Spleen (tissue), 11 donors: ENCODE results near the gene AMPD1. TPM values are rescaled to one million over a fixed set of nuclear protein-coding genes. Genes with fewer than 3 reads are reported as not detected.

Experiments
- DNase-seq: peaks from one replicate; pipeline ENCODE4 v3.0.0-alpha.2; 2020
- H3K27ac ChIP-seq, 8 donors: fragments of 200-600 bp; sonication (generic) in 7 of 8; 1 replicate in 4 of 8; 2 replicates in 4 of 8; pipeline versions ENCODE4 v1.5.0 to v1.8.0; 2016 to 2021; ENCODE audit warnings: inconsistent platforms in 4 of 8, mild to moderate bottlenecking in 4 of 8, moderate library complexity in 1 of 8
- H3K27me3 ChIP-seq, 7 donors: fragments of 200-600 bp; sonication (generic) in 6 of 7; replicated peaks in 1 of 7; 1 replicate in 4 of 7; 2 replicates in 3 of 7; pipeline versions ENCODE4 v1.5.0 to v1.8.0; 2016 to 2021; ENCODE audit warnings: inconsistent platforms in 3 of 7, mild to moderate bottlenecking in 1 of 7
- H3K36me3 ChIP-seq, 6 donors: fragments of 200-600 bp; sonication (generic) in 5 of 6; 1 replicate in 4 of 6; 2 replicates in 2 of 6; pipeline versions ENCODE4 v1.5.0 to v1.8.0; 2016 to 2021; ENCODE audit warnings: inconsistent platforms in 2 of 6
- H3K4me1 ChIP-seq, 6 donors: fragments of 200-600 bp; sonication (generic) in 5 of 6; 1 replicate in 3 of 6; 2 replicates in 3 of 6; pipeline versions ENCODE4 v1.5.0 to v1.8.0; 2016 to 2021; ENCODE audit warnings: inconsistent platforms in 3 of 6
- H3K4me3 ChIP-seq, 8 donors: fragments of 200-600 bp; sonication (generic) in 7 of 8; 1 replicate in 4 of 8; 2 replicates in 4 of 8; pipeline versions ENCODE4 v1.5.0 to v1.8.0; 2016 to 2021; ENCODE audit warnings: inconsistent platforms in 4 of 8, mild to moderate bottlenecking in 4 of 8, moderate library complexity in 2 of 8
- H3K9me3 ChIP-seq, 8 donors: fragments of 200-600 bp; sonication (generic) in 7 of 8; 1 replicate in 4 of 8; 2 replicates in 4 of 8; pipeline versions ENCODE4 v1.5.0 to v1.8.0; 2016 to 2021; ENCODE audit warnings: inconsistent platforms in 4 of 8
- CTCF ChIP-seq, 11 experiments: fragments of 200-600 bp in 7 of 11; fragments of 450-650 bp in 4 of 11; sonication (generic) in 4 of 11; IDR thresholded peaks in 8 of 11; conservative IDR thresholded peaks in 3 of 11; 1 replicate in 7 of 11; 2 replicates in 4 of 11; pipeline versions ENCODE4 v1.4.0 to v1.8.0; 2016 to 2021; ENCODE audit warnings: antibody characterized with exemption in 11 of 11, inconsistent platforms in 4 of 11, mild to moderate bottlenecking in 1 of 11
- POLR2A ChIP-seq, 3 donors: fragments of 450-650 bp; IDR thresholded peaks; one replicate each; pipeline ENCODE4 v1.5.1; 2017; ENCODE audit warnings: antibody characterized with exemption in 3 of 3, mild to moderate bottlenecking in 1 of 3
- POLR2AphosphoS5 ChIP-seq, 3 donors: sonication (generic); formaldehyde crosslinking; IDR thresholded peaks; one replicate each; pipeline ENCODE4 v1.5.1; 2017; ENCODE audit warnings: antibody characterized with exemption in 3 of 3
- WGBS, 5 donors: extraction: QIAGEN DNeasy Blood & Tissue Kit in 3 of 5; methylation state at CpG; one replicate each; pipeline versions ENCODE4 v1.1.5 to v1.1.7; 2013 to 2018; 5-methylcytosine and 5-hydroxymethylcytosine counted together
- intact Hi-C: fragments of 100-400 bp; cut with DNase I; formaldehyde crosslinking; loops from one replicate; pipeline ENCODE4 v1.15.0; 2023; ENCODE audit warnings: low total_unique reads
- polyA plus RNA-seq, 3 donors: library from polyadenylated mRNA; stranded (reverse); fragments of 200-250 nt; gene quantifications; one replicate each; pipeline ENCODE4 v1.2.1, GENCODE V29; 2013
- total RNA-seq, 7 donors: library from RNA; depleted of rRNA in 3 of 7; stranded (reverse); fragments of >200 nt in 3 of 7; fragmentation: NEBNext Ultra II Directional in 4 of 7; extraction: Animal tissue kit (Norgen Biotek cat#: 25700) in 4 of 7; gene quantifications; one replicate each; pipeline versions ENCODE4 v1.1.0 to v1.2.1, GENCODE V29; 2016 to 2021
- donor health status: healthy with polysubstance abuse.
- donor health status: DM: no; HTN: no; CAD: no; lungs with moderate emphysema.
- donor health status: DM: no; HTN: no; CAD: no.
- donor health status: Bipolar disorder and iron deficiency.
- donor health status: healthy.
- donor health status: DM: no; HTN: no; CAD: no.
- donor health status: DM: yes; HTN: yes; CAD: no.

AMPD1 gene
- total and polyA plus RNA-seq, 10 donors, result 0.09 to 3.1 (median 1.2) TPM

- WGBS, 5 donors, result 75 to 91% (median 82%) methylated on average over 4 of the region's 4 CpGs
- no peak overlapping the region for H3K4me3 ChIP-seq
Measured at GRCh38 chr1:114668373-114668772, 27.0 kb downstream of the AMPD1 start.

GRCh38 chr1:114666954-114667353 is 28.4 kb downstream of the AMPD1 start:
- H3K4me3 ChIP-seq, result no peak overlapping the region
- no peak overlapping the region for H3K27ac ChIP-seq
- TF ChIP-seq CTCF (IDR thresholded peaks at IDR 0.05 in 8 of 11, conservative IDR thresholded peaks at IDR 0.05 in 3 of 11) (no peak), POLR2A (IDR thresholded peaks at IDR 0.05) (no peak), POLR2AphosphoS5 (IDR thresholded peaks at IDR 0.05) (no peak)
- H3K4me1 ChIP-seq, result peaks cover 0 to 23% (median 12%) of the 10 kb centered on the region in 6 donors
- WGBS, 5 donors, result 84 to 98% (median 90%) methylated on average over 3 of the region's 3 CpGs
- no peak for DNase-seq
- peaks cover 0 to 14% (median 0%) of the 10 kb centered on the region in 7 donors for H3K27me3 ChIP-seq
- intact Hi-C loops, result no loop called here
- H3K36me3 ChIP-seq, result no peaks in the 10 kb centered on the region
- no peaks in the 10 kb centered on the region for H3K9me3 ChIP-seq

More at GRCh38 chr1:114668373-114668772, 27.0 kb downstream of the AMPD1 start:
- intact Hi-C loops, result no loop called here
- Histone ChIP-seq H3K27me3 (peaks cover 0 to 14% (median 0%) of the 10 kb centered on the region in 7 donors), H3K27ac (no peak overlapping the region), H3K36me3 (no peaks in the 10 kb centered on the region), H3K4me1 (peaks cover 0 to 23% (median 12%) of the 10 kb centered on the region in 6 donors), H3K9me3 (no peaks in the 10 kb centered on the region)
- no peak for TF ChIP-seq CTCF (IDR thresholded peaks at IDR 0.05 in 8 of 11, conservative IDR thresholded peaks at IDR 0.05 in 3 of 11)
- no peak for TF ChIP-seq POLR2A (IDR thresholded peaks at IDR 0.05)
- no peak for TF ChIP-seq POLR2AphosphoS5 (IDR thresholded peaks at IDR 0.05)
- no peak for DNase-seq

- Histone ChIP-seq H3K27ac (no peak overlapping the region), H3K27me3 (peaks cover 0 to 16% (median 0%) of the 10 kb centered on the region in 7 donors), H3K4me1 (no peaks in the 10 kb centered on the region), H3K9me3 (no peaks in the 10 kb centered on the region), H3K36me3 (no peaks in the 10 kb centered on the region), H3K4me3 (no peak overlapping the region)
- TF ChIP-seq POLR2AphosphoS5 (IDR thresholded peaks at IDR 0.05) (no peak), CTCF (IDR thresholded peaks at IDR 0.05 in 8 of 11, conservative IDR thresholded peaks at IDR 0.05 in 3 of 11) (no peak), POLR2A (IDR thresholded peaks at IDR 0.05) (no peak)
- 51 to 67% (median 60%) methylated on average over 2 of the region's 2 CpGs for WGBS, 5 donors
- intact Hi-C loops, result no loop called here
- no peak for DNase-seq
Measured at GRCh38 chr1:114660238-114660637, 35.1 kb downstream of the AMPD1 start.

- Histone ChIP-seq H3K27ac (no peak overlapping the region), H3K27me3 (peaks cover 0 to 4% (median 0%) of the 10 kb centered on the region in 7 donors), H3K36me3 (no peaks in the 10 kb centered on the region), H3K4me1 (no peaks in the 10 kb centered on the region), H3K9me3 (no peaks in the 10 kb centered on the region), H3K4me3 (no peak overlapping the region)
- no peak for DNase-seq
- TF ChIP-seq CTCF (IDR thresholded peaks at IDR 0.05 in 8 of 11, conservative IDR thresholded peaks at IDR 0.05 in 3 of 11), result no peak
- TF ChIP-seq POLR2A (IDR thresholded peaks at IDR 0.05), result no peak
- TF ChIP-seq POLR2AphosphoS5 (IDR thresholded peaks at IDR 0.05), result no peak
- intact Hi-C loops, result no loop called here
- 74 to 97% (median 87%) methylated on average over 2 of the region's 2 CpGs for WGBS, 5 donors
Measured at GRCh38 chr1:114651893-114652292, 43.5 kb downstream of the AMPD1 start.
